ENCODE measurements around the gene LARP4.

Gene LARP4

DNA sequence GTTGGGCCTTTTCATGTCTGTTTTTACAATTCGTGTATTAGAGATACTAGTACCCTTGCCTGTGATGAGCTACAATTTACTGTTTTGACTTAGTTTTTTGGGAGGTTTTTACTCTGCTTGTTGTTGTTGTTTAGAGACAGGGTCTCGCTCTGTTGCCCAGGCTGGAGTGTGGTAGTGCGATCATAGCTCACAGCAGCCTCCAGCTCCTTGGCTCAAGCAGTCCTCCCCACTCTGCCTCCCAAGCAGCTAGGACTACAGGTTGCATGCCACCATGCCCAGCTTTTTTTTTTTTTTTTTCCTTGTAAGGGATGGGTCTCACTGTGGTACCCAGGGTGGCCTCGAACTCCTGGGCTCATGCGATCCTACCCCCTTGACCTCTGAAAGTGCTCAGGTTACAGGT, 52.1 kb downstream of the LARP4 start:
- no peak for DNase-seq (ENCODE audit: low read depth)
- TF ChIP-seq CTCF (IDR thresholded peaks at IDR 0.05; ENCODE audit: insufficient read depth, low read depth, low read length, missing control alignments), result no peak
- no peak overlapping the region for H3K4me3 ChIP-seq (ENCODE audit: low read depth, low read length)

- TF ChIP-seq CTCF (IDR thresholded peaks at IDR 0.05; ENCODE audit: insufficient read depth, low read depth, low read length, missing control alignments), result no peak
- no peak overlapping the region for H3K4me3 ChIP-seq (ENCODE audit: low read depth, low read length)
- no peak for DNase-seq (ENCODE audit: low read depth)
Measured at GRCh38 chr12:50453872-50454271, 53.2 kb downstream of the LARP4 start.

DNA sequence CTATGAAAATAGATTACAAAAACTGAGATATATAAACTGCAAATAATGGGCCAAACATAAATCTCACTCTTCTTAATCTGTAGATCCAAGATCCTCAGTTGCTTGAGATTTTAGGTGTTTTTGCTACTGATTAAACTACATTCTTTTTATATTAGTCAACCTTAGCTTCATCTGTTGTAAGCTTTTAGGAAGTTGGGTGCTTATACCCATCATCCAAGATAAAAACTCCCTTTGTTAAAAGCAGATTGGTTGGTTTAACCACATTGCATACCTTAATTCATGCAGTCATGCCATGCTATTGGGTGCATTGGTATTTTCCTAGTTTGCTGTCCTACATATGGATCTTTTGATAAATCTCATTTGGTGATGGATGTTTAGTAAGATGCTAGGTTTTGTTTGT, 57.9 kb downstream of the LARP4 start:
- no peak for DNase-seq (ENCODE audit: low read depth)
- no peak overlapping the region for H3K4me3 ChIP-seq (ENCODE audit: low read depth, low read length)
- no peak for TF ChIP-seq CTCF (IDR thresholded peaks at IDR 0.05; ENCODE audit: insufficient read depth, low read depth, low read length, missing control alignments)

- TF ChIP-seq CTCF (IDR thresholded peaks at IDR 0.05; ENCODE audit: insufficient read depth, low read depth, low read length, missing control alignments), result no peak
- H3K4me3 ChIP-seq (ENCODE audit: low read depth, low read length), result no peak overlapping the region
- no peak for DNase-seq (ENCODE audit: low read depth)
Measured at GRCh38 chr12:50467439-50467838, 66.8 kb downstream of the LARP4 start.

GRCh38 chr12:50477241-50477832, 76.7 kb downstream of the LARP4 start:
- TF ChIP-seq CTCF (IDR thresholded peaks at IDR 0.05; ENCODE audit: insufficient read depth, low read depth, low read length, missing control alignments), result no peak
- no peak overlapping the region for H3K4me3 ChIP-seq (ENCODE audit: low read depth, low read length)
- DNase-seq (ENCODE audit: low read depth), result peak; percentile 13

DNA sequence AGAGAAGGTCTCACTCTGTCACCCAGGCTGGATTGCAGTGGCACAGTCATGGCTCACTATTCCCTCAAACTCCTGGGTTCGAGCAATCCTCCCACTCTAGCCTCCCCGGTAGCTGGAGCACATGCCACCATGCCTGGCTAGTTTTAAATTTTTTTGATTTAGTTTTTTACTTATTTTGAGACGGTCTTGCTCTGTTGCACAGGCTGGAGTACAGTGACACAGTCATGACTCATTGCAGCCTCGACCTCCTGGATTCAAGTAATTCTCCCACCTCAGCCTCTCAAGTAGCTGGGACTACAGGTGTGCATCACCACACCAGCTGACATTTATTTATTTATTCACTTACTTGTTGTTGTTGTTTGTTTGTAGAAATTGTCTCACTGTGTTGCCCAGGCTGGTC, 81.9 kb downstream of the LARP4 start:
- no peak for TF ChIP-seq CTCF (IDR thresholded peaks at IDR 0.05; ENCODE audit: insufficient read depth, low read depth, low read length, missing control alignments)
- H3K4me3 ChIP-seq (ENCODE audit: low read depth, low read length), result no peak overlapping the region
- no peak for DNase-seq (ENCODE audit: low read depth)

- no peak overlapping the region for H3K4me3 ChIP-seq (ENCODE audit: low read depth, low read length)
- no peak for DNase-seq (ENCODE audit: low read depth)
- no peak for TF ChIP-seq CTCF (IDR thresholded peaks at IDR 0.05; ENCODE audit: insufficient read depth, low read depth, low read length, missing control alignments)
Measured at GRCh38 chr12:50483488-50483887, 82.8 kb downstream of the LARP4 start.
